ENCODE results near the gene OGFOD2.
A peak's percentile ranks its signal among the peaks of the same experiment; 100 is the strongest.
"Not testable (repeated sequence)": the region's sequence is repeated elsewhere in the genome, so short reads cannot be mapped to it uniquely, and the experiment has no call there.

The OGFOD2 gene

DNA sequence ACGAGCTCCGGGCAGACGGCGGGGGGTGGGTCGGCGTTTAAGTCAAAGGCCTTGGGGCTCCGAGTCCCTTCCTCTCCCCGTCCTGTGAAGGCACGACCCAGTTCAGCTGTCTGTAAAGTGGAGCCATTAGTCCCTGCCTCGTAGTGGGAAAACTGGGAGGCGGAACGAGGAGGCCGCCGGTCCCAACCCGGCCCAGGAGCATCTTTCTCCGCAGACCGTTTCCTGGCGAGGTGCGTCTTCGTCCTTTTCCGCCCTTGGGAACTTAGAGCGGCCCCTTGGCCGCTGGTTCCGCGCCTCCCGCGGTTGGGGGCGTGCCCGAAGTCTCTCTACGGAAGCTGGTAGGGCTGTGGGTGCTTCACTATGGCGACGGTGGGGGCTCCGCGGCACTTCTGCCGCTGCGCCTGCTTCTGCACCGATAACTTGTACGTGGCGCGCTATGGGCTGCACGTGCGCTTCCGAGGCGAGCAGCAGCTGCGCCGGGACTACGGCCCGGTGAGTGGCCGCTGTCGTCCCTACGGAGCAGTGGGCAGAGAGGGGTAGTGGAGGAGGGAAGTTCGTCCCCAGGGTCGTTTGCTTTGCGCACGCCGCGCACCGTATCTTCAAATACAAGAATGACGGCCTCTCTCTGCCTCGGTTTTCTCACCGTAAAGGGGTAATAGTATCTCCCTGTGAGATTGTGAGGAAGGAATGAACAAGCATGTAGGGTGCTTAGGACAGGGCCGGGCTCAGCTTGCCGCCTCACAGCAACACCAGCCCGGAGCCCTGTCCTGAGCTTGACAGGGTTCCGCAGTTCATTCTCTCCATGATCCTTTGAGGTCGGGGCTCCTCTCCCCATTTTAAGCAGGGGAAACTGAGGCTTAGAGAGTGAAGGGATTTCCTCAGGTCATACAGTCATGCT is at the start of gene OGFOD2:
Gene OGFOD2, plus strand, starts transcription at position 353 of the 898 bp plus-strand sequence. Its CDS starts 8 bp downstream, at position 361.
- peak; percentile 95 for DNase-seq

GRCh38 chr12:122927756-122928403 is 47.2 kb upstream of the OGFOD2 start:
- no peak for DNase-seq

DNA sequence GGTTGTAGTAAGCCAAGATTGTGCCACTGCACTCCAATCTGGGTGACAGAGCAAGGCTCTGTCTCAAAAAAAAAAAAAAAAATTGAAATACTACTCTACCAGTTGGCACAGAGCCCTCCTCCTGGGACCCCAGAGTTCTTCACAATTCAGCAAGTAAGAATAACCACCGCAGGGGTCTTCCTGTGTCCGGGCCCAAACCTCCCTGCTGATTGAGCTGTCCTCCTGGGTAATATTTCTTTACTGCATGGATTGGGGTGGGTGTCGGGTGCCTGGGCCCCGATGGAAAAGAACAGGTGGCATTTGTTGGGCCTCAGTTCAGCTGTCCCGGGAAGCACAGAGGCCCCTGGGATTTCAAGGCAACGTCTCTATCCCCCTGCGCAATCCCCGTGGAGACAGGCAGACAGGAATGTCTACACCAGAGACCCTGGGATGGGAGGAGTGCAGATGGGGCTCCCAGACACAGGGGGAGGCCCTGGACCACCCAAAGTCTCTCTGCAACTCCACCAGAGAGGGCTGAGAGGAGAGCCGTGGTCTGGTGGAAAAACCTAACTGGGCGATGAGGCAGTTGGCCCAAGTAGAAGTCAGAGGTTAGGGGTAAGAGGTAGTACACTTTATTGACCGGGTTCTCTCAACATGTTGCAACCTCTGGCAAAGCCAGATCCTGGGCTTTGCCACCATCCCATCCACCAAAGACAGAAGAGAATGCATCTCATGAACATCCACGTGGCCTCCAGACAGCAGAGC is 46.5 kb upstream of the OGFOD2 start:
- DNase-seq = peak; percentile 51

DNA sequence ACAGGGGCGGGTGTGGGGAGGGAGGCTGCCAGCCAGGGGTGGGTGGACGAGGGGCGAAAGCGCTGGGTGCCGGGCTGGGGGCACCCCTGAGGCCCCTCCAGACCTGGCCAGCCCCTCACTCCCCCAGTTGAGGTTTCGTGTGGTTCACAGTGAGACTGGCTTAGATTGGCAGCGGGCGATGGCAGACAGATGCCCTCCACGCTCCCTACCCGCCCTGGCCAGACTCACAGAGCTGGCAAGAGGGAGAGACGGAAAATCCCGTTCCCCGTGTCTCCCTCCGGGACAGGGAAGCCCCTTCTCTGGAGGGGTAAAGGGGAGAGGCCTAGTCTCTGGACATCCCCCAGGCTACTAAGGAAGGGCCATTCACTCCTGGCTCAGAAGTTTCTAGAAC is 45.9 kb upstream of the OGFOD2 start:
- DNase-seq = no peak

- DNase-seq = no peak
These were observed 45.2 kb upstream of the OGFOD2 start for GRCh38 chr12:122929812-122930211.

DNA sequence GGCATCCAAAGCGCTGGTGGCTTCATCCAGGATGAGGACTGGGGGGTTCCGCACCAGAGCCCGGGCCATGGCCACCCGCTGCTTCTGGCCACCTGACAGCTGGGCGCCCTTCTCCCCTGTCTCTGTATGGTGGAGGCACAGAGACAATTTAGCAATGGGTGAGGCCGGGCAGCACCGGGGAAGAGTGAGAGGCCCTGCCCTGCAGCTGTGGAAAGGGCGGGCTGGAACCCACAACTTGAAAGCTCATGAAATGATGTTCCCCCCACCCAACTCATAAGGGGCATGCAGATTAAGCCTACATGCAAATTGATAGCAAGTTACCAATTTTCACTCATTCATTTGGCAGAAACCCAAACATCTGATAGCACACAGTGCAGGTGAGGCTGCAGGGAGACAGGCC is 42.8 kb upstream of the OGFOD2 start:
- no peak for DNase-seq

GRCh38 chr12:122934722-122935121 is 40.3 kb upstream of the OGFOD2 start:
- no peak for DNase-seq

GRCh38 chr12:122935318-122935717 is 39.7 kb upstream of the OGFOD2 start:
- peak; percentile 49 for DNase-seq

DNA sequence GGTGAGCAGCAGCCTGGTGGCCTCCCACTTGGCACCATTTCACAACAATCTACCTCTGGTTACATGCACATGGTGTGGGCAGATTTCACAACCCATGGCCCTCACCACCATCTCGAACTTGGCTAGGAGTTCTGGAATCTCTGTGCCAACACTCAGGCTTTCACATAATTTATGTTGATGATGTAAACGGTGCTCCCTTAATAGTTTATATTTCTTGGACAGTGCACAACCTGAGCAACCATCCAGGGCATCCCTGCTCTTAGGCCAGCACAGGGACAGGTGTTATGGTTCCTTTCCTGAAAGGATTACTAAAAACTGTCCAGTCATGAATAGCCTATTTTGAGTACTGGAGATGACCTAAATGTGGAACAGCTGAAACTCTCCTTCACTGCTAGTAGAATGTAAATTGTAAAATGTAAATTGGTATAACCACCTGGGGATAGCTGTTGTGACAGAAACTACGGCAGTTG is 37.4 kb upstream of the OGFOD2 start:
- no peak for DNase-seq

- no peak for DNase-seq
These were observed 35.9 kb upstream of the OGFOD2 start for GRCh38 chr12:122939125-122939524.

DNA sequence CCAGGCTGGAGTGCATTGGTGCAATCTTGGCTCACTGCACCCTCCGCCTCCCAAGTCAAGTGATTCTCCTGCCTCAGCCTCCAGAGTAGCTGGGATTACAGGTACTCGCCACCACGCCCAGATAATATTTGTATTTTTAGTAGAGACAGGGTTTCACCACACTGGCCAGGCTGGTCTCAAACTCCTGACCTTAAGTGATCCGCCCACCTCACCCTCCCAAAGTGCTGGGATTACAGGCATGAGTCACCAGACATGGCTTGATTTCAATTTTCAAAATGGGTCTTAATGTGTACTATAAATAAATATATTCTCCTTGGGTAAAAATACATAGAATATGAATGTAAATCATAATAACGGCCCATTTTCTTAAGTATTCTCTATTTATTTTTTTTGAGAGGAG is 33.7 kb upstream of the OGFOD2 start:
- DNase-seq = not testable (repeated sequence)

GRCh38 chr12:122942637-122943036 is 32.4 kb upstream of the OGFOD2 start:
- no peak for DNase-seq

GRCh38 chr12:122943196-122943595 is 31.8 kb upstream of the OGFOD2 start:
- DNase-seq = no peak

DNA sequence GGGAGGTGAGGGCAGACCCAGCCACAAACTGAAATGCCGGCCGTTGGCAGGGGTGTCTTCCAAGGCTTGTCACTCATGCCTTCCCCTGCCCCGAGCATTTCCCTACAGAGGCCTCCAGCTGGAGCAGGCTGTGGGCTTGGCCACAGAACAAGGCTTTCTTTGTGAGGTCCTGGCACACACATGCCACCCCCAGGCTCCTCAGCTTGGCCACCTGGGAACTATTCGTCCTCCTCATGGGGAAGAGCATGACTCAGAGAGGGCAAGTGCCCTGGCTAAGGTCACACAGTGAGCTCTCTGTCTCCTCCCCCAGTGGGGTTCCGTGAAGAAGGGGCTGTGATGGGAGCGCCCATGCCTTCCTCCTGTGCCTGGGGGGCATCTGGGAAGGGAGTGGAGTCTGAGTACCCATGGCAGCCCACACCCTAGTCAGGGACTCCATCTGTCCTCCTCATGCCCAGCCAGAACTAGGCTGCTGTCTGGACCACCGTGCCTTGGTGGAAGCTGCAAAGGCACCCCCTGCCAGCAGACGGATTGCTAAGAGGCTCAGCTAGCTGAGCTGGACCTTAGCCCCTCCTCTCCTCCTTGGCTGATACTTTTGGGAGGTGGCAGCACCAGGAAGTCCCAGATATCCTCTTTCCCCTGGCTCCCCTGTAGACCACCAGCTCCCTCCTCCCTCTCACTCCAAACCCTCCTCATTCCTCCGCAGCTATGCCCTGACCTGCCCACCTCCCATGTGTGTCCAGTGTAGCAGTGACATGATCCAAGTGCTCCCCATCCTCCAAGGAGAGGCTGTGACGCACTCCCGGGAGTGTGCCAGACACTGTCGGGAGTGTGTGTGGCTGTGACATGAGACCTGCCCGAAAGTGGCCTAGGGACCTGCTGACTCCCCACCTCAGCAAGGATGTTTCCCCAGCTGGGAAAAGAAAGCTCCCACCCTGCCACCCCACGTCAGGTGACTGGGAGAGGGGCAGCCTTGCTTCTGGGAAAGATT is 30.1 kb upstream of the OGFOD2 start:
- peak; percentile 73 for DNase-seq

DNA sequence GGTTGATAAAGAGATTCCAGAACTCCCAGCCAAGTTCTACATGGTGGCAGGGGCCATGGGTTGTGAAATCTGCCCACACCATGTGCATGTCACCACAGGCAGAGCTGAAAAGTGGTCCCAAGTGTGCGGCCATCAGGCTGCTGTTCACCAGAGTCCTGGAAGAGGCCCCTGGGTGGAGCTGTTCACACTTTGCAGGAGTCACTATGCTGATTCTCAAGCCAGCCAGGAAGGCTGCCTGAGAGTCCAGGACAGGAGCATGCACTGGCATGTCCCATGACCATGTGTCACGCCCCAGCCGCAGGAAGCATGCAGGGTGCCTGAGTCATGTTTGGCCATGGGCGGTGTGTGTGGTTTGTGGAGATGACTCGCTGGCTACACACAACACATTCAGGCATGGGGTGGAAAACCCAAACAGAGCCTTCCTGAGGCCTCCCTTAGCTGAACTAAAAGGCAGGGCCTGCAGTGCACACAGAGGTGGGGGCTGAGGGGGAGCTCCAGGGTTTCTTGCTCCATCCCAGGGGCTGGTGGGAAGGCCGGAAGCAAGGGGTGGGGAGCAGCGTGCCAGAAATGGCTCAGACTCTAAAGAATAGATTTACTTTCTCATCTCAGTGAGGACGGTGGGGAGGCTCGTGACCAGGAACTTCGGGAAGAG is 28.2 kb upstream of the OGFOD2 start:
- peak; percentile 87 for DNase-seq

DNA sequence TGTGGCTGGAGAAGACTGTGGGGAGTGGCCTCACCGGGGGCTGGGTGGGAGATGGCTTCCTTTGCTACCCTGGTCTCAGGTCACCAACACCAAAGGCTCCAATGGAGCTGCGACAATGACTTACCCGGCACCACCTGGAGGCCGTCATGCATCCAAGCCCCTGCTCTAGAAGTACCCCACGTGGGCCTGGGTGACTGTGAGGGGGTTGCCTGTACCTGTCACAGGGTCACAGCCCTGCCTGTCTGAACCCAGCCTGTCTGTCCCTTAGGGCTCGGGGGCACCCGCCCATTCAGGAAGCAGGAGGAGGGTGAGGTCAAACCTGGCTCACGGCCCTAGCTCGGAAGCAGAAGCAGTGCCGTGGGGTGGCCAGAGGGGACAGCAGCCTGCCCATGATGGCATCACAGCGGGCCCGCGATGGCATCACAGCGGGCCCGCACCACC is 27.7 kb upstream of the OGFOD2 start:
- no peak for DNase-seq

GRCh38 chr12:122948605-122949004 is 26.4 kb upstream of the OGFOD2 start:
- DNase-seq = no peak

DNA sequence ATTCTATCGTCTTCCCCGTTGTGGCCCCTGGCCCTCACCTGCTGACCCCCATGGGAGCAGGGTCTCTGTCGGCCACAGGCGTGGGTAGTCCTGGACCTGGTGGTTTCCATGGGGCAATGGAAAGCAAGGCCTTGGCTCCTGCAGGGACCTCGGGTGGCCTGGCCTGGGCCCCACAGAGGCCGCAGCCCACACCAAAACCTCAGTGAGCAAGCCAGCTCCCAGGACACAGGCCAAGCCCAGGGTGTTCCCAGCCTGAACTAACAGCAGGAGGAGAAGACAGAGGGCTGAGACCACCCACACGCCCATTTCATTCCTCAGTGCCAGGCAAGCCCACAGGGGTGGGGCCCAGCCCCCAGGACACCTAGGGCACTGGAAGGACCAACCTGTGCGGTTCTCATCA is 25.6 kb upstream of the OGFOD2 start:
- DNase-seq = no peak

GRCh38 chr12:122949816-122950675 is 25.0 kb upstream of the OGFOD2 start:
- no peak for DNase-seq

DNA sequence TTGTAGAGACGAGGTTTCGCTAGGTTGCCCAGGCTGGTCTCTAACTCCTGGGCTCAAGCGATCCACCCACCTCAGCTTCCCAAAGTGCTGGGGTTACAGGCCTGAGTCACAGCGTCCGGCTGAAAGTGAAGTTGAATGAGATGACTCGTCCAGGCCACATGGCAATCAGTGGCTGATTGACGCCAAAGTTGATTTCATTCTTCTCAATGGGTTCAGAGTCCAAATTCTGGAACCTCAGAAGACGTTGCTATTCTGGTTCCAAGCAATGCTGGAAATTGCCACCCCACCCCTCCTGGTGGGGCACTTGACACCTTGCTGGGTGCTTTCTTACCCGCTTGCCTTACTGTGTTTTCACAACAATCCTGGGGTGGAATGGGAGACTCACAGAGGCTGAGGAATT is 23.6 kb upstream of the OGFOD2 start:
- DNase-seq = no peak
